Type B pancreatic cell (in vitro differentiated cells): ENCODE data around the gene HHIPL1. TPM values are rescaled to one million over a fixed set of nuclear protein-coding genes. Genes with fewer than 3 reads are reported as not detected.

ENCODE experiments used
- DNase-seq: peaks from one replicate; pipeline ENCODE4 v3.0.0; 2021; ENCODE audit warnings: mixed read lengths; ENCODE audit not compliant: unreplicated experiment; ENCODE audit errors: extremely low spot score
- H3K27ac Mint-ChIP-seq: 2 replicates; pipeline ENCODE4 v1.8.0; 2021; ENCODE audit warnings: mild to moderate bottlenecking, mixed read lengths
- H3K27me3 Mint-ChIP-seq: 2 replicates; pipeline ENCODE4 v1.8.0; 2021; ENCODE audit warnings: mixed read lengths
- H3K36me3 Mint-ChIP-seq: 2 replicates; pipeline ENCODE4 v1.8.0; 2021; ENCODE audit warnings: mixed read lengths
- H3K4me1 Mint-ChIP-seq: one replicate; pipeline ENCODE4 v1.8.0; 2021; ENCODE audit warnings: mixed read lengths; ENCODE audit not compliant: unreplicated experiment
- H3K4me3 Mint-ChIP-seq: 2 replicates; pipeline ENCODE4 v1.8.0; 2021; ENCODE audit warnings: mild to moderate bottlenecking, mixed read lengths
- H3K9me3 Mint-ChIP-seq: 2 replicates; pipeline ENCODE4 v1.8.0; 2021; ENCODE audit warnings: mixed read lengths
- total RNA-seq: library from RNA; stranded (reverse); gene quantifications from 2 replicates; pipeline ENCODE4 v1.2.1, GENCODE V29; 2021; ENCODE audit warnings: low replicate concordance
- TF ChIP-seq, protein P1 (sequence below): fragments of 200-600 bp; sonication (generic); conservative IDR thresholded peaks from 2 replicates; pipeline ENCODE4 v1.5.0; 2021; ENCODE audit warnings: antibody characterized with exemption, mild to moderate bottlenecking

HHIPL1 gene
- total RNA-seq, 1 donor from 2014 or later: 1.4 TPM

DNA sequence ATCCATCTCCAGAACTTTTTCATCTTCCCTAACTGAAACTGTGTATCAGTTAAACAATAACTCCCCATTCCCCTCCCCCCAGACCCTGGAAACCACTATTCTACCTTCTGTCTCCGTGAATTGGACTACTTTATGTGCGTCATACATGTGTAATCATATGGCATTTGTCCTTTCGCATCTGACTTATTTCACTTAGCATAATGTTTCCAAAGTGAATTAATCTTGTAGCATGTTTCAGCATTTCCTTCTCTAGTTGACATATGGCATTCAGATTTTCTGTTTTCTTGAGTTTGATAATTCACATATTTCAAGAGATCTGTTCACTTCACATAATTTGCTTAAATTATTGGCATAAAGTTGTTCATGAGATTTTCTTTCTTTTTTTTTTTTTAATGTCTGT is 49.0 kb downstream of the HHIPL1 start:
- H3K27ac Mint-ChIP-seq: no peak overlapping the region
- DNase-seq: no peak

DNA sequence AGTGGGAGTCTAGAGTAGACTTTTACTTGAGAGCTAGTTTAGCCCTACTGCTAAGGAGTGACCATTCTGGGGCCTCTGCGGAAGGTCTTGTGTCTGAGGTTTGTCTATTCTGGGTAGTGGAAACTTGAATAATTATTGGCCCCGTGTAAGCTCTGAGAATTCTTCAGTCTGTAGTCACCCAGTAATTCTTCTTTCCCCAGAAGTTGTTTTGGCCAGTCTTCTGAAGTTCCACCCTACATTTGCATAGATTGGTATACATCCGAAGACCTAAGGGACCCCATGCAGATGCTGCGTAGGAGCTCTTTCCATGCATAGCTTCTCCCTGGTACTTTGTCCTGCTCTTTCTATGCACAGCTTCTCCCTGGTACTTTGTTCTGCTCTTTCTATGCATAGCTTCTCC is 52.0 kb downstream of the HHIPL1 start:
- peaks cover under 1% of the 10 kb centered on the region for H3K36me3 Mint-ChIP-seq
- no peak for DNase-seq
- no peak overlapping the region for H3K4me3 Mint-ChIP-seq
- TF ChIP-seq, protein P1, sequence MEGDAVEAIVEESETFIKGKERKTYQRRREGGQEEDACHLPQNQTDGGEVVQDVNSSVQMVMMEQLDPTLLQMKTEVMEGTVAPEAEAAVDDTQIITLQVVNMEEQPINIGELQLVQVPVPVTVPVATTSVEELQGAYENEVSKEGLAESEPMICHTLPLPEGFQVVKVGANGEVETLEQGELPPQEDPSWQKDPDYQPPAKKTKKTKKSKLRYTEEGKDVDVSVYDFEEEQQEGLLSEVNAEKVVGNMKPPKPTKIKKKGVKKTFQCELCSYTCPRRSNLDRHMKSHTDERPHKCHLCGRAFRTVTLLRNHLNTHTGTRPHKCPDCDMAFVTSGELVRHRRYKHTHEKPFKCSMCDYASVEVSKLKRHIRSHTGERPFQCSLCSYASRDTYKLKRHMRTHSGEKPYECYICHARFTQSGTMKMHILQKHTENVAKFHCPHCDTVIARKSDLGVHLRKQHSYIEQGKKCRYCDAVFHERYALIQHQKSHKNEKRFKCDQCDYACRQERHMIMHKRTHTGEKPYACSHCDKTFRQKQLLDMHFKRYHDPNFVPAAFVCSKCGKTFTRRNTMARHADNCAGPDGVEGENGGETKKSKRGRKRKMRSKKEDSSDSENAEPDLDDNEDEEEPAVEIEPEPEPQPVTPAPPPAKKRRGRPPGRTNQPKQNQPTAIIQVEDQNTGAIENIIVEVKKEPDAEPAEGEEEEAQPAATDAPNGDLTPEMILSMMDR: no peak
- H3K9me3 Mint-ChIP-seq: no peaks in the 10 kb centered on the region
- H3K27ac Mint-ChIP-seq: no peak overlapping the region
- H3K4me1 Mint-ChIP-seq: no peaks in the 10 kb centered on the region
- peaks cover 6% of the 10 kb centered on the region for H3K27me3 Mint-ChIP-seq

More for the DNA sequence above, 49.0 kb downstream of the HHIPL1 start:
- H3K9me3 Mint-ChIP-seq: no peaks in the 10 kb centered on the region
- H3K27me3 Mint-ChIP-seq: peaks cover 20% of the 10 kb centered on the region
- H3K36me3 Mint-ChIP-seq: no peaks in the 10 kb centered on the region
- no peak overlapping the region for H3K4me3 Mint-ChIP-seq
- TF ChIP-seq, protein P1: no peak
- H3K4me1 Mint-ChIP-seq: peaks cover 4% of the 10 kb centered on the region

DNA sequence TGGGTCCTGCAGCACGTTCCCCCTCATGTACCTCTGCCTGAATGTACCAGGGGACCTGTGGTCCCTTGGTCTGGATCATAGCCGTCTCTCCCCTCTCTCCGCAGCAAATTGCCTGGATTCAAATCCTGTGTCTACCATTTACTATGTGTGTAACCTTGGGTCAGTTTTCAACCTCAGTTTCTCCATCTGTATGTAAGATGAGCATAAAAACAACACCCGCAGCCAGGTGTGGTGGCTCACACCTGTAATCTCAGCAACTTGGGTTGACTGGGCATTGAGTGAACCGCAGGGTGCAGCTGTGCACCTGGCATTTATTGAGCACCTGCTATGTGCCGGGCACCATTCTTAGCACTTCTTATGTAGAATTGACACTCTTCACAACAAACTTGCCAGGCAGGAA is 53.3 kb downstream of the HHIPL1 start:
- DNase-seq: peak; percentile 27
- H3K27me3 Mint-ChIP-seq: peaks cover 3% of the 10 kb centered on the region
- peaks cover 6% of the 10 kb centered on the region for H3K36me3 Mint-ChIP-seq
- TF ChIP-seq, protein P1: no peak
- peaks cover 5% of the 10 kb centered on the region for H3K9me3 Mint-ChIP-seq
- no peaks in the 10 kb centered on the region for H3K4me1 Mint-ChIP-seq
- H3K27ac Mint-ChIP-seq: no peak overlapping the region
- H3K4me3 Mint-ChIP-seq: no peak overlapping the region

DNA sequence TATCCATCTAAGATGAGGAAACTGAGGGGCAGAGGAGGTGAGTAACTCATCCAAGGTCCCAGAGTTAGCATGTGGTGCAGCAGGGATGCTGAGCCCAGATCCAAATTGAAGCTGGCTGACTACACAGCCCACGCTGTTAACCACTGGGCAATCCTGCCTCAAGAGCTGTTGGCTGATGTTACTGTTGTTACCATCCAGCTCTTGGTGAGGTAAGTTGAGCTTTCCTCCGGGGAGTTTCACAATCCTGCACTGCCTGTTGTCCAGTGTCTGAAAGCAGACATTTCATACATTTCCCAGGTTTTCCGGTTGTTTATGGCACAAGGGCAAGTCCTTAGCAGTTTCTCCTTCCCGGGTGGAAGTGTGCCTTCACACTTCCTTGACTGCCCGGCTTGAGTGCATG is 53.7 kb downstream of the HHIPL1 start:
- H3K36me3 Mint-ChIP-seq: peaks cover 10% of the 10 kb centered on the region
- H3K4me1 Mint-ChIP-seq: no peaks in the 10 kb centered on the region
- no peak for DNase-seq
- peaks cover 3% of the 10 kb centered on the region for H3K27me3 Mint-ChIP-seq
- TF ChIP-seq, protein P1: no peak
- H3K4me3 Mint-ChIP-seq: no peak overlapping the region
- H3K27ac Mint-ChIP-seq: no peak overlapping the region
- peaks cover 9% of the 10 kb centered on the region for H3K9me3 Mint-ChIP-seq

DNA sequence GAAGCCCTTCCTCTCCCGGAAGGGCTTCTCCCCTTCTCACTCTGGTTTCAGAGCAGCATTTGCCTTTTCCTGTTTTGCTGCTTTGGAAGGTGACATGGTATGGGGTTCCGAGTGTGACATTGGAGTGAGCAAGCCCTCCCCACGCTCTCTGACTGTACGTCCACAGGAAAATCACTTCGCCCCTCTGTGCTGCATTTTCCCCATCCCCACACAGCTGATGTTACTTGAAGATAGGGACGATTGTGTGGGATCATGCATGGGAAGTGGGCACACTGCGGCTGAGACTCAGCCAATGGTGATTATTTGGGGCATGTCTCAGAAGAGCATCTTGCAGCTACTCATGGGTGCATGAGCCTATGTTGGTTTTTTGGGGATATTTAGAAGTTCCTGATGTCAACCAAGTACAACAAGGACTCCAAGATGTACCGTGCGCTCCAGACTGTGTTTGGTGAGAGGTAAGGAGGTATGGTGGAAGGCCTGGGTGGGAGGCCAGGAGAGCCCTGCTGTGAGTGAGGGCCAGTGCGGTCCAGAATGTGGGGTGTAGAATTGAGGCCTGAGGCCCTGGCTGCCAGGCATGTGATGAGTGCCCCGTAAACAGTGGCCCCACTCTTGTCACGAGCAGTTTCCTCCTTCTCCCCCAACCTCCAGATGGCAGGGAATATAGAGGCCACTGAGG is 54.3 kb downstream of the HHIPL1 start:
- DNase-seq: peak; percentile 59
- H3K36me3 Mint-ChIP-seq: peaks cover 11% of the 10 kb centered on the region

More for the DNA sequence above, 54.3 kb downstream of the HHIPL1 start:
- Mint-ChIP-seq H3K27me3 (no peaks in the 10 kb centered on the region), H3K4me1 (no peaks in the 10 kb centered on the region), H3K27ac (no peak overlapping the region), H3K4me3 (no peak overlapping the region), H3K9me3 (peaks cover 10% of the 10 kb centered on the region)
- TF ChIP-seq, protein P1: no peak
